Measurements from ENCODE around the gene CRLF1.

The CRLF1 gene

DNA sequence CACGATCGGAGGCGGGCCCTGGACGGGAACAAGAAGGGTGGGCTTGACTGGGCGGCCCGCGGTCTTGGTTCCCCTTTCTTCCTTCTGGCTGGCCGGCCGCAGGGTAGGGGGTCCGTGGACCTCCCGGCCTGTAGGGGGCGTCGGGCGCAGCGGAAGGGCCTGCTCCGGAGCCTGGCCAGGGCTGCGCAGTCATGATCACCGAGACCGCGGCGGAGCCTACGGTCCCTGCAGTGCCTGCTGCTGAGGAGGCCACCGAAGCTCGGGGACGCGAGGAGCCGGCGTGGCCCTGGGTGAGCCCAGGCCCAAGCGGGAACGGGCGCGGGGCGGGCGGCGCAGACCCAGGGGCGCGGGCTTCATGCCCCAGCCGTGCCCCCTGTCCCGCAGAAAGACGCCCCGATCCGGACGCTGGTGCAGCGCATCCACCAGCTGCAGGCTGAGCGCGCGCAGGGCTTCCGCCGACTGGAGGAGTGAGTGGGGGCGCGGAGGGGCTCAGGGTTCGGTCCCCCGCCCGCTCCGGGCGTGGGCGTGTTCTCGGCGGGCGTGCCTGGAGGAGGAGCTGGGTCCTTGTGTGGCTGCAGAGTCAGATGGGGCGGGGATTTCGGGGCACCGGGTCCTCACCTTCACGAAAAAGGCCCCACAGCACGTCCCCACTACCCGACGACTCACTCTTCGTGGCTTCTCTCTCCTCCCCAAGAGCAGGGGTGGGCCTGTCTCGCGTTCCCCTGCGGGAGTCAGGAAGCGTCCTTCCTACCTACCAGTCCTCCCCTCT is 17.8 kb downstream of the CRLF1 start, which contains the start of gene REX1BD (continued):
- TF ChIP-seq, protein P1, sequence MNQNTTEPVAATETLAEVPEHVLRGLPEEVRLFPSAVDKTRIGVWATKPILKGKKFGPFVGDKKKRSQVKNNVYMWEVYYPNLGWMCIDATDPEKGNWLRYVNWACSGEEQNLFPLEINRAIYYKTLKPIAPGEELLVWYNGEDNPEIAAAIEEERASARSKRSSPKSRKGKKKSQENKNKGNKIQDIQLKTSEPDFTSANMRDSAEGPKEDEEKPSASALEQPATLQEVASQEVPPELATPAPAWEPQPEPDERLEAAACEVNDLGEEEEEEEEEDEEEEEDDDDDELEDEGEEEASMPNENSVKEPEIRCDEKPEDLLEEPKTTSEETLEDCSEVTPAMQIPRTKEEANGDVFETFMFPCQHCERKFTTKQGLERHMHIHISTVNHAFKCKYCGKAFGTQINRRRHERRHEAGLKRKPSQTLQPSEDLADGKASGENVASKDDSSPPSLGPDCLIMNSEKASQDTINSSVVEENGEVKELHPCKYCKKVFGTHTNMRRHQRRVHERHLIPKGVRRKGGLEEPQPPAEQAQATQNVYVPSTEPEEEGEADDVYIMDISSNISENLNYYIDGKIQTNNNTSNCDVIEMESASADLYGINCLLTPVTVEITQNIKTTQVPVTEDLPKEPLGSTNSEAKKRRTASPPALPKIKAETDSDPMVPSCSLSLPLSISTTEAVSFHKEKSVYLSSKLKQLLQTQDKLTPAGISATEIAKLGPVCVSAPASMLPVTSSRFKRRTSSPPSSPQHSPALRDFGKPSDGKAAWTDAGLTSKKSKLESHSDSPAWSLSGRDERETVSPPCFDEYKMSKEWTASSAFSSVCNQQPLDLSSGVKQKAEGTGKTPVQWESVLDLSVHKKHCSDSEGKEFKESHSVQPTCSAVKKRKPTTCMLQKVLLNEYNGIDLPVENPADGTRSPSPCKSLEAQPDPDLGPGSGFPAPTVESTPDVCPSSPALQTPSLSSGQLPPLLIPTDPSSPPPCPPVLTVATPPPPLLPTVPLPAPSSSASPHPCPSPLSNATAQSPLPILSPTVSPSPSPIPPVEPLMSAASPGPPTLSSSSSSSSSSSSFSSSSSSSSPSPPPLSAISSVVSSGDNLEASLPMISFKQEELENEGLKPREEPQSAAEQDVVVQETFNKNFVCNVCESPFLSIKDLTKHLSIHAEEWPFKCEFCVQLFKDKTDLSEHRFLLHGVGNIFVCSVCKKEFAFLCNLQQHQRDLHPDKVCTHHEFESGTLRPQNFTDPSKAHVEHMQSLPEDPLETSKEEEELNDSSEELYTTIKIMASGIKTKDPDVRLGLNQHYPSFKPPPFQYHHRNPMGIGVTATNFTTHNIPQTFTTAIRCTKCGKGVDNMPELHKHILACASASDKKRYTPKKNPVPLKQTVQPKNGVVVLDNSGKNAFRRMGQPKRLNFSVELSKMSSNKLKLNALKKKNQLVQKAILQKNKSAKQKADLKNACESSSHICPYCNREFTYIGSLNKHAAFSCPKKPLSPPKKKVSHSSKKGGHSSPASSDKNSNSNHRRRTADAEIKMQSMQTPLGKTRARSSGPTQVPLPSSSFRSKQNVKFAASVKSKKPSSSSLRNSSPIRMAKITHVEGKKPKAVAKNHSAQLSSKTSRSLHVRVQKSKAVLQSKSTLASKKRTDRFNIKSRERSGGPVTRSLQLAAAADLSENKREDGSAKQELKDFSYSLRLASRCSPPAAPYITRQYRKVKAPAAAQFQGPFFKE (tag by site-specific recombination; IDR thresholded peaks at IDR 0.05; ENCODE audit: borderline replicate concordance): no peak
- TF ChIP-seq ZNF837 (tag by site-specific recombination; IDR thresholded peaks at IDR 0.05) (peak; percentile 93), ZNF777 (tag by site-specific recombination; IDR thresholded peaks at IDR 0.05; ENCODE audit: borderline replicate concordance) (0 out of 2 replicates have a peak, but pooled peaks have one; percentile 17), ZBTB21 (tag by site-specific recombination; IDR thresholded peaks at IDR 0.05) (no peak), ZNF48 (tag by site-specific recombination; IDR thresholded peaks at IDR 0.05) (no peak), ZNF645 (tag by site-specific recombination; IDR thresholded peaks at IDR 0.05) (0 out of 2 replicates have a peak, but pooled peaks have one; percentile 46), ZNF394 (tag by site-specific recombination; IDR thresholded peaks at IDR 0.05; ENCODE audit: borderline replicate concordance) (peak; percentile 75), ZNF555 (tag by site-specific recombination; conservative IDR thresholded peaks at IDR 0.05) (no peak), ZNF335 (tag by site-specific recombination; conservative IDR thresholded peaks at IDR 0.05) (peak; percentile 97; the same call in 1 of the 2 replicates), ZBTB48 (tag by site-specific recombination; IDR thresholded peaks at IDR 0.05) (peak; percentile 99), ZSCAN23 (tag by site-specific recombination; IDR thresholded peaks at IDR 0.05) (no peak), ZNF37A (tag by site-specific recombination; IDR thresholded peaks at IDR 0.05) (no peak), PATZ1 (tag by site-specific recombination; IDR thresholded peaks at IDR 0.05) (peak; percentile 100), ZNF157 (tag by site-specific recombination; IDR thresholded peaks at IDR 0.05) (no peak), ZNF549 (tag by site-specific recombination; IDR thresholded peaks at IDR 0.05) (no peak), HOXC10 (CRISPR knock-in tag; IDR thresholded peaks at IDR 0.05) (0 out of 2 replicates have a peak, but pooled peaks have one; percentile 63), ZNF324 (tag by site-specific recombination; IDR thresholded peaks at IDR 0.05) (peak; percentile 95), ZFP3 (tag by site-specific recombination; IDR thresholded peaks at IDR 0.05; ENCODE audit: low read depth) (0 out of 2 replicates have a peak, but pooled peaks have one; percentile 9), GLI4 (tag by site-specific recombination; IDR thresholded peaks at IDR 0.05) (peak; percentile 61; the same call in 1 of the 2 replicates), TRIM28 (IDR thresholded peaks at IDR 0.05; ENCODE audit: borderline replicate concordance, low read length) (no peak; the same call in 1 of the 2 replicates), GLI2 (tag by site-specific recombination; IDR thresholded peaks at IDR 0.05; ENCODE audit: borderline replicate concordance, low read depth) (no peak)
- TF ChIP-seq, protein P2, sequence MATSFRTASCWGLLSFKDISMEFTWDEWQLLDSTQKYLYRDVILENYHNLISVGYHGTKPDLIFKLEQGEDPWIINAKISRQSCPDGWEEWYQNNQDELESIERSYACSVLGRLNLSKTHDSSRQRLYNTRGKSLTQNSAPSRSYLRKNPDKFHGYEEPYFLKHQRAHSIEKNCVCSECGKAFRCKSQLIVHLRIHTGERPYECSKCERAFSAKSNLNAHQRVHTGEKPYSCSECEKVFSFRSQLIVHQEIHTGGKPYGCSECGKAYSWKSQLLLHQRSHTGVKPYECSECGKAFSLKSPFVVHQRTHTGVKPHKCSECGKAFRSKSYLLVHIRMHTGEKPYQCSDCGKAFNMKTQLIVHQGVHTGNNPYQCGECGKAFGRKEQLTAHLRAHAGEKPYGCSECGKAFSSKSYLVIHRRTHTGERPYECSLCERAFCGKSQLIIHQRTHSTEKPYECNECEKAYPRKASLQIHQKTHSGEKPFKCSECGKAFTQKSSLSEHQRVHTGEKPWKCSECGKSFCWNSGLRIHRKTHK (tag by site-specific recombination; IDR thresholded peaks at IDR 0.05): no peak
- TF ChIP-seq, protein P3, sequence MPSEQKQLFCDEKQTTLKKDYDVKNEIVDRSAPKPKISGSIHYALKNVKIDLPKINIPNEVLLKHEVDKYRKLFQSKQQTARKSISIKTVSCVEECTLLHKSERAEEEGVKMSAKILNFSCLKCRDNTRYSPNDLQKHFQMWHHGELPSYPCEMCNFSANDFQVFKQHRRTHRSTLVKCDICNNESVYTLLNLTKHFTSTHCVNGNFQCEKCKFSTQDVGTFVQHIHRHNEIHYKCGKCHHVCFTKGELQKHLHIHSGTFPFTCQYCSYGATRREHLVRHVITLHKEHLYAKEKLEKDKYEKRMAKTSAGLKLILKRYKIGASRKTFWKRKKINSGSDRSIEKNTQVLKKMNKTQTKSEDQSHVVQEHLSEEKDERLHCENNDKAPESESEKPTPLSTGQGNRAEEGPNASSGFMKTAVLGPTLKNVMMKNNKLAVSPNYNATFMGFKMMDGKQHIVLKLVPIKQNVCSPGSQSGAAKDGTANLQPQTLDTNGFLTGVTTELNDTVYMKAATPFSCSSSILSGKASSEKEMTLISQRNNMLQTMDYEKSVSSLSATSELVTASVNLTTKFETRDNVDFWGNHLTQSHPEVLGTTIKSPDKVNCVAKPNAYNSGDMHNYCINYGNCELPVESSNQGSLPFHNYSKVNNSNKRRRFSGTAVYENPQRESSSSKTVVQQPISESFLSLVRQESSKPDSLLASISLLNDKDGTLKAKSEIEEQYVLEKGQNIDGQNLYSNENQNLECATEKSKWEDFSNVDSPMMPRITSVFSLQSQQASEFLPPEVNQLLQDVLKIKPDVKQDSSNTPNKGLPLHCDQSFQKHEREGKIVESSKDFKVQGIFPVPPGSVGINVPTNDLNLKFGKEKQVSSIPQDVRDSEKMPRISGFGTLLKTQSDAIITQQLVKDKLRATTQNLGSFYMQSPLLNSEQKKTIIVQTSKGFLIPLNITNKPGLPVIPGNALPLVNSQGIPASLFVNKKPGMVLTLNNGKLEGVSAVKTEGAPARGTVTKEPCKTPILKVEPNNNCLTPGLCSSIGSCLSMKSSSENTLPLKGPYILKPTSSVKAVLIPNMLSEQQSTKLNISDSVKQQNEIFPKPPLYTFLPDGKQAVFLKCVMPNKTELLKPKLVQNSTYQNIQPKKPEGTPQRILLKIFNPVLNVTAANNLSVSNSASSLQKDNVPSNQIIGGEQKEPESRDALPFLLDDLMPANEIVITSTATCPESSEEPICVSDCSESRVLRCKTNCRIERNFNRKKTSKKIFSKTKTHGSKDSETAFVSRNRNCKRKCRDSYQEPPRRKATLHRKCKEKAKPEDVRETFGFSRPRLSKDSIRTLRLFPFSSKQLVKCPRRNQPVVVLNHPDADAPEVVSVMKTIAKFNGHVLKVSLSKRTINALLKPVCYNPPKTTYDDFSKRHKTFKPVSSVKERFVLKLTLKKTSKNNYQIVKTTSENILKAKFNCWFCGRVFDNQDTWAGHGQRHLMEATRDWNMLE (tag by site-specific recombination; conservative IDR thresholded peaks at IDR 0.05; ENCODE audit: low read depth): 0 out of 2 replicates have a peak, but pooled peaks have one; percentile 39
